HG03139 (cell line): ENCODE measurements around the gene SH3PXD2A.
"Not testable (repeated sequence)": the region's sequence is repeated elsewhere in the genome, so short reads cannot be mapped to it uniquely, and the experiment has no call there.

Experiments used
- ATAC-seq: cut with Tn5 transposase; IDR thresholded peaks from one replicate; pipeline ENCODE4 v1.9.1; 2021; ENCODE audit not compliant: unreplicated experiment

SH3PXD2A gene

DNA sequence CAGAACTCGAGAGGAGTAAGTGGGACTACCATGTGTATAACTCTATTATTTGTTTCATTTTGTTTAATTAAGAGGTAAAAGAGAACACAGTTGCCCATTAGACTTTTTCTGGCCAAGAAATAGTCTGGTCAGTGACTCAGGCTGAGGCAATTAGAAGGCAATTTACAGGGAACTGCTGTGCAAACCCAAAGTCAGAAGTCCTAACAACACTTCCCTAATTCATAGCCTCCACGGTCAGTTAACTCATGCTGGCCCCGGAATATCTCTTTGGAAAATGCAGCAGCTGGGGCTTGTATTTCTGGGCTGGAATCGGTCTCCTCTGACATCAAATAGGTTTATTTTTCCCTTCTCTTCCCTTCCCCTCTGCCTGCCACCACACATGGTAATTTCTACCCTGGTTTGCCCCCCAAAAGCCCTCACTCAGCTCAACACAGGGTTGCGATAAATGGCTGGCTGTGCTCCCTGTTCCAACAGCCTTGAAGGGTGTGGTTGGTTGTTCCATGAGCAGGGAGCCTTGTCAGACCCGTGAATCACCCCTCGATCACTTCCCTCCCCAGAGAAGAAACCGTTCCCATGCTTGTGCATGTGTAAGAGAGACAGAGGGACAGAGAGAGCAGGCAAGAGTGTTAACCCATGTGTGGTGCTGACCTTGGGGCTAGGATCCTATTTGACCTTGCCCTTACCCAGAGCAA is 5.3 kb downstream of the SH3PXD2A start:
- ATAC-seq, result no peak

- no peak for ATAC-seq
Observed at GRCh38 chr10:103849212-103849877, 6.0 kb downstream of the SH3PXD2A start.

- ATAC-seq, result no peak
Observed at GRCh38 chr10:103847909-103848468, 7.4 kb downstream of the SH3PXD2A start.

GRCh38 chr10:103847346-103847745 is 8.0 kb downstream of the SH3PXD2A start:
- ATAC-seq, result no peak

DNA sequence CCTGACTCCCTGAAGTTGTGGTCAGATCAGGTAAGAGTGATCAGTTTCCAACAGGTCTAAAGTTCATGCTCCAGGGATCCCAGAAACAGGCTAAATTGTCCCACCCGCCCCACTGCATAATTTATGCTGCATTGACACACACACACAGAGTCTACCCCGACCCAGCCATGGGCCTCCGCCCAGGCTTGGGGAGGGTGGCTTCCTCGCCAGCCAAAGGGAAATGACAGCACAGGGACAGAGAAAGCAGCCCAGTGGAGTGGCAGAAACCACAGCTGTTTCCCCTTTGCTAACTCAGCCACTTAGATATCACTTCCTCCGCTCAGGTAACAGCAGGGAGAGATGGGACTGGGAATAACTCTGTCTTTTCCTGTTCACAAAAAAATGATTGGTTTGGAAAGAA is 9.4 kb downstream of the SH3PXD2A start:
- ATAC-seq, result no peak

DNA sequence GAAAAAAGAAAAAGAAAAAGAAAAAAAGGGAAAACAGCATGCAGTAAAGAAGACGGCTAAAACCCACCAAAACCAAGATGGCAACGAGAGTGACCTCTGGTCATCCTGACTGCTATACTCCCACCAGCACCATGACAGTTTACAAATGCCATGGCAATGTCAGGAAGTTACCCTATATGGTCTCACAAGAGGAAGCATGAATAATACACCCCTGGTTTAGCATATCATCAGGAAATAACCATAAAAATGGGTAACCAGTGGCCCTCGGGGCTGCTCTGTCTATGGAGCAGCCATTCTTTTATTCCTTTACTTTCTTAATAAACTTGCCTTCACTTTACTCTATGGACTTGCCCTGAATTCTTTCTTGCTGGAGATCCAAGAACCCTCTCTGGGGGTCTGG is 10.0 kb downstream of the SH3PXD2A start:
- ATAC-seq, result not testable (repeated sequence)

DNA sequence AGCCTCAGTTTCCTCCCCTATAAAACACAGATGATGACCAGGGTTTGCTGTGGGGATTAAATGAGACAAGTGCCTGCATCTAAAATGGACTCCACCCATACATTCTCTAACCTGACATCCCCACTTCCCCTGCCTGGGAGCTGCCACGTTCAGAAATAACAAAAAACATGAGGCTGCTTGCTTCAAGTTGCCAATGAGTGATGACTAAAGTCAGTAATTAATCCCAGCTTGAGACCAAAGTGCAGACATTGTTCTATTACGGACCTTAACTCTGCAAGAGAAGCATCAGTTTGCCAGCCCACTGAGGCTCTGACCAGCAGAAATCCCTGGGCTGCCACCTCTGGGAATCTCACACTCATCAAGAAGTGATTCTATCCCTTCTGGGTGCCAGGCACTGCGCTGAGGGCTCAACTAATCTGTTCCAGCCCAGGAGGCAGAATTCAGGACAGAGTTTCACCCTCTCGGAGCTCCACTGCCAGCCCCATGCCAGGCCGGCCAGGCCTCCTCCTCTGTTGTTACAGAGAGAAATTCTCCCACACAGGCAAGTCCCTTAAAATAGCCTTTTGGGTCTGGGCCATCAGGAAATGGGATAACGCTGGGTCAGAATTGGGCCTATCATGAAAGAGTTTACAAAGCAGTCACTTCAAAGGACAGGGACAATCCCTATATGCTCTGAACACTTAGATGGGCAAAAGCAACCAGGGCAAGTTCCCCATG is 11.4 kb downstream of the SH3PXD2A start:
- ATAC-seq, result no peak

- ATAC-seq, result no peak
Observed at GRCh38 chr10:103843045-103843444, 12.3 kb downstream of the SH3PXD2A start.

DNA sequence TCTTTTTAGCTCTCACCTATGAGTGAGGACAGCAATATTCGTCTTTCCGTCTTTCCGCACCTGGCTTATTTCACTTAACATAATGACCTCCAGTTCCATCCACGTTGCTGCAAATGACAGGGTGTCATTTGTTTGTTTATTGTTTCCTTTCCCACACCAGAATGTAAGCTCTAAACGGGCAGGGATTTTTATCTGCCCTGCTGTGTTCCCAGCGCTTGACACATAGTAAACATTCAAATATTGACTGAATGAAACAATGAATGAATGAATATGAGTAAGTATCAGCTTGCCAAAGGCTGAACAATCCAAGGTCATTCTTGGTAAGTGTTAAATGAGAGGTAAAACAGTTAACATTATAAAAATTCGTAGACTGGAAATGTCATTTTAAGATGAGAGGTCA is 12.8 kb downstream of the SH3PXD2A start:
- no peak for ATAC-seq

DNA sequence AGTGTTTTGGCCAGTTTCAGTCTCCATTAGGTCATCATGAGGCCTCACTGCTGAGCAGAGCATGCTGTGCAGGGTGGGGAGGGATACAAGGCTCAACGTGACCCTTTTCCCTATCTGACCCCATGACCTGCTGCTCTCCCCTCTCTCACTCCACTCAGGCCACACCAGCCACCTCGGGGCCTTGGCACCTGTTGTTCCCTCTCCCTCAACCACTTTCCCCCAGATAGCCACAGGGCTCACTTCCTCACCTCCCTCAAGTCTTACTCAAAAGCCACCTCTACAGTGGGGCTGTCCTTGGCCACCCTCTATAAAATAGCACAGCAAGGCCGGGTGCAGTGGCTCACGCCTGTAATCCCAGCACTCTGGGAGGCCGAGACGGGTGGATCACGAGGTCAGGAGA is 13.9 kb downstream of the SH3PXD2A start:
- ATAC-seq, result no peak

- no peak for ATAC-seq
Observed at GRCh38 chr10:103840740-103841070, 14.7 kb downstream of the SH3PXD2A start.

GRCh38 chr10:103839872-103840739 is 15.3 kb downstream of the SH3PXD2A start:
- no peak for ATAC-seq

DNA sequence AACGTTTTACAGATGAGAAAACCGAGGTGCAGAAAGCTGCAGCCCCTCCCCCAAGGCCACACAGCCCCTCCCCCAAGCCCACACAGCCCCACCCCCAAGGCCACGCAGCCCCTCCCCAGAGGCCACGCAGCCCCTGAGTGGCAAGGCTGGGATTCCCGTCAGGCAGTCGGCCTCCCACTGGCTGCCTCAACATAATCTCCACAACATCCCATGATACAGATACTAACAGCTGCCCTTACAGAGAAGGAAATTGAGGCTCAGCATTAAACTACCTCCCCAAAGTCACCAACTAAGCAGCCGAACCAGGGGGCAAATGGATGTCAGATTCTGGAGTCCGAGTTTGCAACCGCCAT is 15.9 kb downstream of the SH3PXD2A start:
- no peak for ATAC-seq

GRCh38 chr10:103838862-103839518 is 16.4 kb downstream of the SH3PXD2A start:
- ATAC-seq, result no peak

DNA sequence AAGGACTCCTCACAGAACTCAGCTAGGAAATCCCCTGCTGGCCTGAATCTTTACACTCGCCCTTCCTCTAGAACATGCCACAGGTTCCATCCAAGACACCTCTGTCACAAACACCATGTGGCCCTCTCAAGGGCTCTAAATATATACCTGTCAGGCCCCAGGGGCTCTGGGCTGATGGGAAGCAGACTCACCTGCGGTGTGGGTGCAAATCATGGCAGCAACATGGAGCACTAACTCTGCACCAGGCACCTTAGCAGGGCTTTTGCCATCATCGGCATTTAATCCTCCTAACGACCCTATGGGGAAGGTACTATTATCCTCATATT is 17.3 kb downstream of the SH3PXD2A start:
- no peak for ATAC-seq

DNA sequence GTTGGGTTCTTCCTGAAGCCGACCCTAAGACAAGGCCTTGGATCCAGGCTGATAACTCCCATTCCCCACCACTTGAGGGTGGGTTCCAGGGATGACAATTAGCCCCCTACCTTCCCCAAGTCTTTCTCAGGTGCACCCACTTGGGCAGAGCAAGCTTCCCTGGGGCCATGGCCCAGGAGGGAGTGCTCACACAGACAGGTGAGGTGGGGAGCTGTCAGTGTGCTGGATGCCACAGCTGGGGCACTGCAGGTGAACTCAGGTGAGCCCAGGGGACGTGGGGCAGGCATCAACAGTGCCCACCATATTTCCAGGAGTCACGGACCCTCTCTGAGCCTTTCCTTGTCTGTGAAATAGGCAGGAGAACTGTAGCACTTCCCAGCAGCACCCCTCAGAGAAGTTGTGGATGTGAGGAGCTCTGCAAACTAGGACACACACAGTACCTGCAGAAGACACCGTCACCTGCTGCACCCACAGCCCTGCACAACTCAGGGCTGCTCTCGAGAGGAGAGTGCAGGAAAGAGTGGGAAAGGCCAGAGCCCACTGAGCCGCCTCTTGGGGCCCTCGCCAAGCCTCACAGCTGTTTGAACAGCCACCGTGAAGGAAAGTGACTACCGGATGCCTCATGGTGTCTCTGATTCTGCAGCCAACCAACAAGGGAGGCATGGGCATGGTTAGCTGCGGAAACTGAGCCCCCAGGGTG is 17.9 kb downstream of the SH3PXD2A start:
- no peak for ATAC-seq

DNA sequence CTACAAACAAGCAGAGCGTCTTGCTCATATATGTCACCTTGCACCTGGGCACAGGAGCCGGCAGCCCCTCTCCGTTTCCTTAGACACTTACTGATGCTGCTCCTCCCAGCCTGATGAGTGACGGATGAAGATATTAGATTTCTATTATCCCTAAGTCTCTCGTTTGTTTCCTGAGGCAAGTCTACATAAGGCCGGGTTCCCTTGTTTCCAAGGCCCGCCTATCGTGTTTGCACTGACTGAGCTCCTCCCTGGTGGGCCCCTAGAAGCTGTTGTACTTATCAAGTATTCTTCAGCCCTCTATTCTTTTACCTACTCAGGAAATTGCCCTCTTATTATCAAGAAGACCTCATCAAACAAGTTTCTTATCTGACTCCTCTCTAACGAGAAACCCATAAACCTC is 18.5 kb downstream of the SH3PXD2A start:
- ATAC-seq, result no peak

DNA sequence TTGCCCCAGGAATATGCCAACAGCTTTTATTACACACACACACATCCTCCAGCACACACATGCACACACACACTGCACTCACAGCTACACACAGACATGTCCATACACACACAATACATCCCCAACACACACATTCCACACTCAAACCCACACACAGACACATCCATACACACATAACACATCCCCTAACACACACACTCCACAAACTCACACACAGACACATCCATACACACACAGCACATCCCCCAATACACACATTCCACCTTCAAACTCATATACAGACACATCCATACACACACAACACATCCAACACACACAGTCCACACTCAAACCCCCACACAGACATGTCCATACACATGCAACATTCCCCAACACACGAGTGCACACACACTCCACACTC is 19.1 kb downstream of the SH3PXD2A start:
- no peak for ATAC-seq

- no peak for ATAC-seq
Observed at GRCh38 chr10:103835096-103836050, 20.0 kb downstream of the SH3PXD2A start.
